K562 (cell line): Measurements from ENCODE around the gene CSRP2. TPM values are rescaled to one million over a fixed set of nuclear protein-coding genes. Genes with fewer than 3 reads are reported as not detected.

Experiments
- ATAC-seq: fragments of 200-7000 bp; cut with Tn5 transposase; 3 replicates; pipeline ENCODE4 v1.9.1; 2020; ENCODE audit warnings: moderate library complexity
- BruUV-seq: library from RNA; stranded (reverse); fragments of 400-500 nt; replicated peaks from 2 replicates; lab custom pipeline; 2021; lab: Mats Ljungman, UMichigan
- CTCF ChIA-PET: fragments of 300-600 bp; formaldehyde crosslinking; extraction: SDS; loops from one replicate; lab custom pipeline; 2021; ENCODE audit warnings: low intra/inter-chr PET ratio; lab: Yijun Ruan, JAX
- POLR2A ChIA-PET: fragments of 300-600, 350-650 bp; sonication (Branson Sonifier 250); formaldehyde crosslinking; extraction: SDS; loops from one replicate; lab custom pipeline; 2021; ENCODE audit warnings: antibody characterized with exemption, inconsistent platforms; lab: Yijun Ruan, JAX
- DNase-seq, 4 experiments: peaks; one replicate each; pipeline versions ENCODE4 v3.0.0 to v3.0.0-alpha.2; 2011 to 2018; ENCODE audit warnings: low spot score in 3 of 4, mixed read lengths in 3 of 4; ENCODE audit errors: extremely low read depth in 1 of 4
- FAIRE-seq: peaks from 2 replicates; lab custom pipeline; 2011; peaks lifted over from hg19 to GRCh38; lab: Jason Lieb, UNC
- H2AFZ ChIP-seq: 2 replicates; pipeline ENCODE4 v1.6.0; 2011; ENCODE audit warnings: low read depth, low read length, control low read depth, inconsistent platforms
- H3K27ac ChIP-seq: fragments of 200-600 bp; 3 replicates; pipeline ENCODE4 v1.8.0; 2011; ENCODE audit warnings: low read depth, mild to moderate bottlenecking, control low read depth, inconsistent platforms, low read length, moderate library complexity, mixed read lengths; ENCODE audit errors: extremely low read depth
- H3K27me3 ChIP-seq, 2 experiments: fragments of 300-600 bp in 1 of 2; 2 replicates in 1 of 2; 3 replicates in 1 of 2; pipeline versions ENCODE4 v1.6.0 to v1.8.0; 2011; ENCODE audit warnings: inconsistent platforms in 2 of 2, low read length in 2 of 2, mild to moderate bottlenecking in 1 of 2, mixed read lengths in 1 of 2, moderate library complexity in 1 of 2; ENCODE audit not compliant: control insufficient read depth in 2 of 2, insufficient read depth in 2 of 2
- H3K36me3 ChIP-seq: fragments of 300-600 bp; 3 replicates; pipeline ENCODE4 v1.8.0; 2011; ENCODE audit warnings: mild to moderate bottlenecking, low read length, inconsistent platforms; ENCODE audit not compliant: control insufficient read depth, insufficient read depth
- H3K4me1 ChIP-seq, 2 experiments: fragments of 200-600 bp in 1 of 2; replicated peaks in 1 of 2; 2 replicates in 1 of 2; 3 replicates in 1 of 2; pipeline versions ENCODE4 v1.5.1 to v1.8.0; 2011; ENCODE audit warnings: inconsistent platforms in 2 of 2, low read length in 2 of 2, mild to moderate bottlenecking in 1 of 2, mixed read lengths in 1 of 2, moderate library complexity in 1 of 2; ENCODE audit not compliant: control insufficient read depth in 2 of 2, insufficient read depth in 2 of 2
- H3K4me2 ChIP-seq: 2 replicates; pipeline ENCODE4 v1.6.1; 2011; ENCODE audit warnings: low read length, control low read depth, inconsistent platforms, mixed read lengths; ENCODE audit not compliant: insufficient read depth
- H3K4me3 ChIP-seq: fragments of 200-600 bp; sonication (generic), shearing (Covaris generic); 2 replicates; pipeline ENCODE4 v1.5.1; 2016; ENCODE audit warnings: control low read depth, inconsistent platforms
- H3K79me2 ChIP-seq: fragments of 200-600 bp; 3 replicates; pipeline ENCODE4 v1.8.0; 2011; ENCODE audit warnings: low read length, inconsistent platforms; ENCODE audit not compliant: control insufficient read depth, insufficient read depth
- H3K9ac ChIP-seq, 2 experiments: 2 replicates each; pipeline versions ENCODE4 v1.6.0 to v1.6.1; 2011; ENCODE audit warnings: low read depth in 2 of 2, low read length in 2 of 2, control low read depth in 1 of 2, inconsistent platforms in 1 of 2, mild to moderate bottlenecking in 1 of 2, mixed read lengths in 1 of 2; ENCODE audit not compliant: insufficient read depth in 1 of 2
- H3K9me1 ChIP-seq: one replicate; pipeline ENCODE4 v1.6.0; 2011; ENCODE audit warnings: inconsistent platforms, mild to moderate bottlenecking, low read length, moderate library complexity; ENCODE audit not compliant: control insufficient read depth, insufficient read depth
- H3K9me3 ChIP-seq: replicated peaks from 2 replicates; pipeline ENCODE4 v1.5.1; 2011; ENCODE audit warnings: low read depth, low read length, inconsistent platforms; ENCODE audit not compliant: control insufficient read depth, insufficient read depth
- H4K20me1 ChIP-seq: replicated peaks from 2 replicates; pipeline ENCODE4 v1.6.1; 2011; ENCODE audit warnings: low read length, inconsistent platforms, mixed read lengths; ENCODE audit not compliant: control insufficient read depth, insufficient read depth
- CBX5 ChIP-seq: IDR thresholded peaks from 2 replicates; pipeline ENCODE4 v1.6.1; 2014; ENCODE audit warnings: low read depth, borderline replicate concordance
- HDAC1 ChIP-seq, 2 experiments: fragments of 450-650 bp; IDR thresholded peaks; 2 replicates each; pipeline ENCODE4 v1.6.1; 2016 to 2017; ENCODE audit warnings: inconsistent platforms in 1 of 2, mild to moderate bottlenecking in 1 of 2, moderate library complexity in 1 of 2
- HNRNPK ChIP-seq: fragments of 200-400 bp; formaldehyde crosslinking; IDR thresholded peaks from one replicate; pipeline ENCODE4 v1.6.1; 2018; ENCODE audit warnings: mild to moderate bottlenecking, low read depth, low read length; ENCODE audit not compliant: poor library complexity, severe bottlenecking
- MLLT1 ChIP-seq, 2 experiments: fragments of 450-650 bp; IDR thresholded peaks; 2 replicates each; pipeline ENCODE4 v1.6.1; 2016
- NCOA1 ChIP-seq: fragments of 450-650 bp; IDR thresholded peaks from 2 replicates; pipeline ENCODE4 v1.6.1; 2016; ENCODE audit warnings: low read depth
- NR0B1 ChIP-seq: fragments of 450-650 bp; IDR thresholded peaks from one replicate; pipeline ENCODE4 v1.6.1; 2018; ENCODE audit warnings: mild to moderate bottlenecking, moderate library complexity; ENCODE audit not compliant: partially characterized antibody
- RERE ChIP-seq: sonication (generic); formaldehyde crosslinking; IDR thresholded peaks from 2 replicates; pipeline ENCODE4 v1.8.0; 2023; ENCODE audit warnings: missing genetic modification reagents, mild to moderate bottlenecking, borderline replicate concordance
- SOX6 ChIP-seq: fragments of 450-650 bp; IDR thresholded peaks from 2 replicates; pipeline ENCODE4 v1.6.1; 2014; ENCODE audit warnings: mild to moderate bottlenecking
- WGBS: fragments of 100-300 bp; shearing (Covaris generic); methylation state at CpG from one replicate; pipeline ENCODE4 v1.1.6; 2016; ENCODE audit warnings: low coverage, mixed read lengths; ENCODE audit not compliant: insufficient coverage; ENCODE audit errors: missing lambda C conversion rate; 5-methylcytosine and 5-hydroxymethylcytosine counted together
- in situ Hi-C: fragments of 300-500 bp; cut with MboI; formaldehyde crosslinking; loops from 4 replicates; pipeline ENCODE4 v1.15.0; 2018; ENCODE audit warnings: inconsistent platforms, mixed read lengths
- intact Hi-C: fragments of 100-400 bp; cut with micrococcal nuclease; formaldehyde crosslinking; loops from 2 replicates; pipeline ENCODE4 v1.14.2; 2022
- polyA plus RNA-seq, 8 experiments: library from polyadenylated mRNA; depleted of rRNA in 4 of 8; stranded (reverse) in 5 of 8; unstranded in 3 of 8; fragments of >200 nt; fragmentation: Nextera tagmentation in 2 of 8; fragmentation: Illumina TruSeq in 1 of 8; extraction: Ambion mirVana in 2 of 8; extraction: Trizol in 1 of 8; gene quantifications; 2 replicates each; pipeline versions ENCODE4 v1.2.1 to v1.2.3, GENCODE V29; 2011 to 2014; ENCODE audit warnings: inconsistent platforms in 1 of 8, missing spikeins in 1 of 8
- total RNA-seq, 7 experiments: library from RNA; depleted of rRNA in 6 of 7; stranded (reverse); fragments of >200 nt in 6 of 7; fragmentation: Illumina TruSeq in 2 of 7; extraction: Trizol in 2 of 7; gene quantifications; 2 replicates each; pipeline versions ENCODE4 v1.2.1 to v1.2.3, GENCODE V29; 2011 to 2021; ENCODE audit warnings: low replicate concordance in 1 of 7

CSRP2 gene
- total and polyA plus RNA-seq, 9 of the 15 experiments (the other 6 are each of a cell fraction or from before 2014, with no cell fraction given): 0.32 to 6.2 (median 2.3) TPM

- no peak for TF ChIP-seq RERE (CRISPR knock-in tag)
Measured at GRCh38 chr12:76864791-76865400, 13.9 kb downstream of the CSRP2 start (continued).

GRCh38 chr12:76863837-76864236 lies 15.0 kb downstream of the CSRP2 start:
- 16% methylated on average over 4 of the region's 4 CpGs for WGBS
- TF ChIP-seq MLLT1 (IDR thresholded peaks at IDR 0.05) (no peak), NCOA1 (no peak), CBX5 (no peak), SOX6 (no peak), HNRNPK (no peak), NR0B1 (no peak), HDAC1 (IDR thresholded peaks at IDR 0.05) (no peak)

More at GRCh38 chr12:76863837-76864236, 15.0 kb downstream of the CSRP2 start:
- in situ Hi-C loops (no loop called here), intact Hi-C loops (no loop called here)
- H3K4me2 ChIP-seq: no peak overlapping the region
- no peak overlapping the region for H3K9ac ChIP-seq
- ATAC-seq (no peak), FAIRE-seq (peak; percentile 57), DNase-seq (no peak)
- no peak overlapping the region for H2AFZ ChIP-seq
- BruUV-seq: no TSS peak
- no peak overlapping the region for H3K4me3 ChIP-seq
- no peaks in the 10 kb centered on the region for H3K27me3 ChIP-seq
- no peak overlapping the region for H3K27ac ChIP-seq
- H4K20me1 ChIP-seq: no peaks in the 10 kb centered on the region
- no peaks in the 10 kb centered on the region; a peak in 1 of 5 replicates for H3K4me1 ChIP-seq
- no peaks in the 10 kb centered on the region for H3K9me3 ChIP-seq
- ChIA-PET POLR2A (interaction anchor here (0.6 kb wide), 1 partner anchor 42 kb away, joined by 3 read pairs; no protein-coding TSS in a partner anchor), CTCF (no interaction called here)
- H3K79me2 ChIP-seq: no peaks in the 10 kb centered on the region
- H3K9me1 ChIP-seq: no peaks in the 10 kb centered on the region
- no peaks in the 10 kb centered on the region for H3K36me3 ChIP-seq
